Measurements from ENCODE around the gene GGT6.

GGT6 gene

GRCh38 chr17:4519361-4519788 is 41.0 kb downstream of the GGT6 start:
- DNase-seq = no peak

- no peak for DNase-seq
These were observed 41.5 kb downstream of the GGT6 start for GRCh38 chr17:4518901-4519300.

DNA sequence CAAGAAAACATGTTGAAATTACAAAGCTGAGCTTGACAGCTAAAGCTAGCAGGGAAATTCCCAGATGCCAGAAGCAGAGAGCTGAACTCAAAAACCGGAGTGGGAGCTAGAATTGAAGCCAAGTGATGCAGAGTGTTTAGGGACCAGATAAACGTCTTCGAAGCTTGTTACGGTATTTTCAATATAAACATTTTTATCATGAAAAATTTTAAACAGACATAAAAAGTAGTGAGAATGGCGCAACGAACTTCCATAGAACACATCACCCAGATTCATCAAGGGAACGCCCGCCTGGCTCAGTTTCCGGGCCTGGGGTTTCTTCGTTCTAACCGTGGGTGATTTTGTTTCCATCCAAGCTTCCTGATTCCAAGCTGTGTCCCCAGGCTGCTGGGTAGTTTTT is 43.6 kb downstream of the GGT6 start:
- no peak for DNase-seq

DNA sequence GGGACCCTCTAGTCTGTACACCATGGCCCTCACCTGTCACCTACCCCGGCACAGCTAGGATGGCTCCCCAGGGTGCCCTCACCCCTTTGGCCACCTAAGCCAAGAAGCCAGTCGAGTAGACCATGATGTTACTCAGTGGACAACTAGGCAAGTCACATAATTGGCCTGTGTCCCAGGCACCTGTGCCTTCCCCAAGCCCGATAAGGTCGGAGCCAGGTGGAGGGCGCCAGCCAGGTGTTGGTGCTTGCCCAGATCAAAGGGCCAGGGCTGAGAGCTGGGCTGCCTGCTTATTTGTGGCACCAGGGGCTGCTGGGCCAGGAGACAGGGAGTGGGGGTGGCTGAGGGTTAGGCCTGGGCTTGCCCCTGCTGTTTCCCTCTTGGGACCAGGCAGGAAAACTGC is 44.9 kb downstream of the GGT6 start:
- no peak for DNase-seq

- DNase-seq = no peak
These were observed 45.6 kb downstream of the GGT6 start for GRCh38 chr17:4514779-4515178.

DNA sequence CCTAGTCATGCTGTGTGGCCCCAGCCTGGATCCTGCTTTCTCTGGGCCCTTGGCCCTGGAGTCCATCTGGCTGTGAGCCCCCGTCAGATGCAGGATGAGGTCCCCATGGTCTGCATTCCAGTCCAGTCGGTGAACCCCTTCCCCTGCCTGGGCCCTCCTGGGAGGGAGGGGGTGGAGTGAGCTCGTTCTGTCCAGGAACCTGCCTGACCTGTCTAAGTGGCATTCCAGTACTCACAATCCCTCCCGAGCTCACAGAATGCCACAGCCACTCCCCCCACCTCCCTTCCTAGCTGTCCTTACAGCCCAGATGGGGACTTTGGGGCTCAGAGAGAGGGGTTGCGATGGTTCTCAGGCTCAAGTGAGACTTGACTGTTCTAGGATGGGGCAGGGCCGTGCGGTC is 46.2 kb downstream of the GGT6 start:
- DNase-seq = no peak

- no peak for DNase-seq
These were observed 47.0 kb downstream of the GGT6 start for GRCh38 chr17:4513113-4514032.

- DNase-seq = no peak
These were observed 47.9 kb downstream of the GGT6 start for GRCh38 chr17:4512156-4513112.

- peak; percentile 56 for DNase-seq
These were observed 49.0 kb downstream of the GGT6 start for GRCh38 chr17:4511199-4511932.

- no peak for DNase-seq
These were observed 49.8 kb downstream of the GGT6 start for GRCh38 chr17:4510618-4510941.

DNA sequence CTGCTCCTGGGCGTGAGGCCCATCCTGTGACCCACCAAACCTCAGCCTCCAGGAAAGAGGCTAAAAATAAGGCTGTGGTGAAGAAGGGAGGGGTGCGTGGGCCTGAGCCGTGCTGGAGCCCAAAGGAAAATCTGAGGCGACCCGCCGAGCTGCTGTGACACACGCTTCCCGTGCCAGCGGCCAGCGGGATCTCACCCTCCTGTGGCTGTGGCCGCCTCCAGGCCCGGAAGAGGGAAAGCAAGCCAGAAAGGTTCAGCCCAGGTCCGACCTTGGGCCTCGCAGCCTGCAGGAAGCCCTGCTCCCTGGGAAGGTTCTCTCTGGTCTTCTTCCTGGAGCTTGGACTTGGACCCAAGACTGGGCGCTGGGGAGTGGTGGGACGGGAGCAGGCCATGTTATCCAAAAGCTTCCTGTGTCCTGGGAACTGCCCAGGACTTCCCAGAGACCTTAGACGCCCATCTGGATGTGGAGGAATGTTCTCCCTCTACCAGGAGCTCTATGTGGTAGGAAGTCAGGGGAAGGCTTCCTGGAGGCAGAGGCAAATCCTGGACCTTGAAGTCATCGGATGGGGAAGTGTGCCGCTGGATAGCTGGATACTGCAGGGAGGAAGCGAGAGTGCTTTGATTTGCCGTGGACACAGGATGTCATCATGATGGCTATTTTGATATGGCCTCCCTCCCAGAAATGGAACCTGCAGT is 50.3 kb downstream of the GGT6 start:
- DNase-seq = peak; percentile 46

- DNase-seq = no peak
These were observed 51.0 kb downstream of the GGT6 start for GRCh38 chr17:4509401-4509800.

GRCh38 chr17:4508207-4508606 is 52.2 kb downstream of the GGT6 start:
- no peak for DNase-seq

DNA sequence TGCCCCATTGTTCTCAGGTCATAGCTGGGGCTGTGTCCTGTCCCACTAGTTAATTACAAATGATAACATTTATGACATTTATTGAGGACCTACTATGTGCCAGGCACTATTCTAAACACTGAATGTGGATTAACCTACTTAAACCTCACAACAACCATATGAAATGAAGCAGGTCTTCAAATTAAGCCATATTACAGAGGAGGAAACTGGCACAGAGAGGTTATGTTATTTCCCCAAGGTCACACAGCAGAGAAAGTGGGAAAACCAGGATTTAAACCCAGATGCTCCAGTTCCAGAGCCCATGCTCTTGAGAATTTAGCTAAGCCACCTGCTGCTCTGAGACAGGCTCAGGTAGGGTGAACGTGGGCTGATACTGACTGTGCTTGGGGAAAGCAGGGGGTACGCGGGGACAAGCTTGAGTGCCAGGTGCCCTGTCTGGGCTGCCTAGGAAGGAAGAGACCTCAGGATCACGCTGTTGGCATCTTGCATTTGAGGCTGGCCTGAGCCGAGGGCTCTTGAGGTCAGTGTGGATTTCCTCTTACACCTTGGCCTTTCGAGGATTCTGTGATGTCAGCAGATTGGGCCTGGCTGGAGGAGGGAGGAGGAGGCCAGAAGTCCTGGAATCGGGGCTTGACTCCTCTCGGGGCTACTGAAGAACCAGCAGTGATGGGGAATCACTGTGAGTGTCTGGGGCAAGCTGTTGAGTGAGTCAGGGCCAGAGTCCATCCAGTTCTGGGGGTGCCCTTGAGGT is 52.8 kb downstream of the GGT6 start:
- no peak for DNase-seq

All from suppressor macrophage treated with lipopolysaccharide for 4 hours (primary cell).